ENCODE data around the gene BEST1.
A peak's percentile ranks its signal among the peaks of the same experiment; 100 is the strongest.

Gene BEST1

GRCh38 chr11:61969838-61970662 lies 19.9 kb downstream of the BEST1 start:
- no peaks in the 10 kb centered on the region for H3K27me3 ChIP-seq (ENCODE audit: control insufficient read depth in 2 of 2, insufficient read depth in 2 of 2, low read length in 2 of 2)
- H3K27ac ChIP-seq (ENCODE audit: low read depth in 2 of 2, low read length in 2 of 2) = peak overlapping the region; percentile 91 to 92
- no peaks in the 10 kb centered on the region for H3K9me3 ChIP-seq (ENCODE audit: control insufficient read depth in 2 of 2, low read length in 2 of 2)
- H3K4me1 ChIP-seq (ENCODE audit: control insufficient read depth in 2 of 2, insufficient read depth in 2 of 2, low read length in 2 of 2) = peaks cover 42 to 58% of the 10 kb centered on the region in 2 donors
- no peak overlapping the region for H3K4me3 ChIP-seq (ENCODE audit: low read length in 2 of 2)
- peak overlapping the region; percentile 19 to 41 for H3K9ac ChIP-seq (ENCODE audit: low read depth in 1 of 2, low read length in 2 of 2)
- H3K36me3 ChIP-seq (ENCODE audit: control insufficient read depth in 2 of 2, insufficient read depth in 2 of 2, low read length in 2 of 2) = peaks cover 5 to 15% of the 10 kb centered on the region in 2 donors

GRCh38 chr11:61971248-61972111 lies 21.3 kb downstream of the BEST1 start:
- peak overlapping the region in 1 of 2 donors; percentile 45 for H3K4me3 ChIP-seq (ENCODE audit: low read length in 2 of 2)
- peaks cover 0 to 3% of the 10 kb centered on the region in 2 donors for H3K36me3 ChIP-seq (ENCODE audit: control insufficient read depth in 2 of 2, insufficient read depth in 2 of 2, low read length in 2 of 2)
- peaks cover 52 to 66% of the 10 kb centered on the region in 2 donors for H3K4me1 ChIP-seq (ENCODE audit: control insufficient read depth in 2 of 2, insufficient read depth in 2 of 2, low read length in 2 of 2)
- H3K27me3 ChIP-seq (ENCODE audit: control insufficient read depth in 2 of 2, insufficient read depth in 2 of 2, low read length in 2 of 2) = no peaks in the 10 kb centered on the region
- H3K9ac ChIP-seq (ENCODE audit: low read depth in 1 of 2, low read length in 2 of 2) = peak overlapping the region; percentile 39 to 70
- H3K27ac ChIP-seq (ENCODE audit: low read depth in 2 of 2, low read length in 2 of 2) = peak overlapping the region; percentile 91 to 92
- no peaks in the 10 kb centered on the region for H3K9me3 ChIP-seq (ENCODE audit: control insufficient read depth in 2 of 2, low read length in 2 of 2)

DNA sequence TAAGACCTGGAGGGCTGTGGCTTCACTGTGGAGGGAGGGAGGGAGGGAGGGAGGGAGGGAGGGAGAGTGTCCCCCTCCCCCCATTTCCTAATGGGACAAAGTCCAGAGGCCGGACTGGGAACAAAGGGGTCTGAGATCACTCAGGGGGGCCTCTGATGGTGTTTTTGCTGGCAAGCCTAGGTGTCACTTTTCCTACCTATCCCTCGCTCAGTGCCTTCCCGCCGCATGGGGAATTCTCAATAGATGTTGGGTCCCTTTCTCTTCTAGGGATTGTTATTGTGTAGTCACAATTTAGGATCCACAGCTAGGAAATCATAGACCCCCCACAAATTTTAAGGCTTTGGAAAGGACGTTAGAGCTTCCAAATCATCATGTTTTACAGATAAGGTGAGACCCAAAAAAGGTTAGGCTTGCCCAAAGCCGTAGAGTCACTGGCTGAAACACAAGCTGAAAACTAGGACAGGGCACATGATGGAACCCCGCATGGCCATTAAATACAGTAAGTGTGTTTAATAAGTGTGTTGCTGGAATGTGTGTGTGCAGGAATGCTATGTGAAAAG lies 22.0 kb downstream of the BEST1 start:
- peak overlapping the region in 1 of 2 donors; percentile 65 for H3K9ac ChIP-seq (ENCODE audit: low read depth in 1 of 2, low read length in 2 of 2)
- peak overlapping the region; percentile 91 to 92 for H3K27ac ChIP-seq (ENCODE audit: low read depth in 2 of 2, low read length in 2 of 2)
- H3K27me3 ChIP-seq (ENCODE audit: control insufficient read depth in 2 of 2, insufficient read depth in 2 of 2, low read length in 2 of 2) = no peaks in the 10 kb centered on the region
- no peak overlapping the region for H3K4me3 ChIP-seq (ENCODE audit: low read length in 2 of 2)
- H3K4me1 ChIP-seq (ENCODE audit: control insufficient read depth in 2 of 2, insufficient read depth in 2 of 2, low read length in 2 of 2) = peaks cover 54 to 73% of the 10 kb centered on the region in 2 donors
- H3K36me3 ChIP-seq (ENCODE audit: control insufficient read depth in 2 of 2, insufficient read depth in 2 of 2, low read length in 2 of 2) = no peaks in the 10 kb centered on the region
- H3K9me3 ChIP-seq (ENCODE audit: control insufficient read depth in 2 of 2, low read length in 2 of 2) = no peaks in the 10 kb centered on the region

DNA sequence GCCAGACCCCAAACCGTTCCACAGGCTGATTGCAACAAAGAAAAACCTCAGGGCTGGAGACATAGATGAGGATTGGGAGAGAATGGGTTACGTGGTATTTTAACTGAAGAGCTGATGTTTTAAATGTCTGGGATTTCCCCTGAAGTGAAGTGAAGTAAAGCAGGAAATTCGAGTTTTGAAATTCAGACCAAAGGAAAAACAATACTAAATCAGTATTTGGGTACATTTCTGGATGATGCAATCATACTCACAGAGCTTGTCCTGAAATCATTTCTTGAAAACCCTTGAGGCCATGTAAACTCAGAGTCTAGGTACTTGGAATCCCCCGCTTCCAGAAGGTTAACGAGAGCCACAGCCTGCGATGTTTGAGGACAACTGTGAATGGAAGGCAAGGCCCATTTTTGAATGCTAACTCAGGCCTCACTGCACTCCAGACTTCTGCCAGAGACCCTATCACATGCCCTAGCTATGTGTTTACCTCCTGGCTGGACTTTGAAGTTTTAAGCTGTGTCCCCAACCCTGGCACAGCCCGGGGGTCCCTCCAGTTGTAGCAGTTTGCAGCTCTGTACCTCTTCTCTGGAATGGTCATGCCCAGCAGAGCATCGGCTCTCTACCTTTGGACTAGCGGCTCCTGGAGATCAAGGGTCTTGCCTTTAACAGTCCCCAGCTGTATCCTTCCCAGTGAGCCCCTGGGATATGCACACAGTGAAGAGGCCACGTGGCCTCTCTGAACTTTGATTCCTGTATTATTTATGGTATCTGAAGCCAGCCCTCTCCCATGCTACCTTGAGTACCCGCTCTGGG lies 22.7 kb downstream of the BEST1 start:
- Histone ChIP-seq H3K9me3 (ENCODE audit: control insufficient read depth in 2 of 2, low read length in 2 of 2) (no peaks in the 10 kb centered on the region), H3K4me3 (ENCODE audit: low read length in 2 of 2) (peak overlapping the region; percentile 8 to 21), H3K27me3 (ENCODE audit: control insufficient read depth in 2 of 2, insufficient read depth in 2 of 2, low read length in 2 of 2) (no peaks in the 10 kb centered on the region), H3K27ac (ENCODE audit: low read depth in 2 of 2, low read length in 2 of 2) (peak overlapping the region; percentile 91 to 92), H3K36me3 (ENCODE audit: control insufficient read depth in 2 of 2, insufficient read depth in 2 of 2, low read length in 2 of 2) (no peaks in the 10 kb centered on the region), H3K9ac (ENCODE audit: low read depth in 1 of 2, low read length in 2 of 2) (peak overlapping the region in 1 of 2 donors; percentile 65), H3K4me1 (ENCODE audit: control insufficient read depth in 2 of 2, insufficient read depth in 2 of 2, low read length in 2 of 2) (peaks cover 57 to 80% of the 10 kb centered on the region in 2 donors)

DNA sequence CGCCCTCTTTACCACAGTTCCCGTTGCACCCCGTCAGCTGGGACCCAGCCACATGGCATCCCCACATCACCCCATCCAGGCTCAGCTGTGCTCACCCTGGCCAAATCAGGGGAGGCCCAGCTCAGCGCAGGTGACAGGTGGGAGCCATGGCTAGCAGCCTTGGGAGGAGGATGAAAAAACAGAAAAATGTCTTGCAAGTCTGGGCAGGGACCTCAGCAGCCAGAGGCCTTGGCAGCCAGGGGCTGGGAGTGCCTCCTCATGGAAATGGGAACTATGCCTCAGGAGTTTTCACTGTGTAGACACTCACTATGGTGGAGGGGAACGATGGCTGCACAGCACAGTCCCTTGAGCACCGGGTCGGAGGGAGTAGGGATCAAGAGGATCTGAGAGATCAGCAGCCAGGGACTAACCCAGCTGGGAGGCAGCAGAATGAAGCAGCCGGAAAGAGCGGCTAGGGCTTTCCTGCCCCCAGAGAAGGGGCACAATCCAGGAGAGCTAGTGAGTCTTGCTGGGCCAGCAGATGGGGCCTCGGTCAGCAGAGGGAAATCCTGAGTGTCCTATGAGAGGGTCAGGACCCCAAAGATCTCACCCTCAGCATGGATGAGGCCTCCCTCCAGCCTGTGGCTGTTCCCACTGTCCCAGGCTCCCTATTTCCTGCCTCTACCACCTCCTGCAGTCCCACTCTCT lies 23.5 kb downstream of the BEST1 start:
- peak overlapping the region; percentile 91 to 92 for H3K27ac ChIP-seq (ENCODE audit: low read depth in 2 of 2, low read length in 2 of 2)
- H3K9ac ChIP-seq (ENCODE audit: low read depth in 1 of 2, low read length in 2 of 2) = peak overlapping the region in 1 of 2 donors; percentile 51
- no peaks in the 10 kb centered on the region for H3K9me3 ChIP-seq (ENCODE audit: control insufficient read depth in 2 of 2, low read length in 2 of 2)
- no peaks in the 10 kb centered on the region for H3K27me3 ChIP-seq (ENCODE audit: control insufficient read depth in 2 of 2, insufficient read depth in 2 of 2, low read length in 2 of 2)
- peak overlapping the region in 1 of 2 donors; percentile 6 for H3K4me3 ChIP-seq (ENCODE audit: low read length in 2 of 2)
- no peaks in the 10 kb centered on the region for H3K36me3 ChIP-seq (ENCODE audit: control insufficient read depth in 2 of 2, insufficient read depth in 2 of 2, low read length in 2 of 2)
- H3K4me1 ChIP-seq (ENCODE audit: control insufficient read depth in 2 of 2, insufficient read depth in 2 of 2, low read length in 2 of 2) = peaks cover 54 to 83% of the 10 kb centered on the region in 2 donors

- Histone ChIP-seq H3K36me3 (ENCODE audit: control insufficient read depth in 2 of 2, insufficient read depth in 2 of 2, low read length in 2 of 2) (no peaks in the 10 kb centered on the region), H3K27me3 (ENCODE audit: control insufficient read depth in 2 of 2, insufficient read depth in 2 of 2, low read length in 2 of 2) (no peaks in the 10 kb centered on the region), H3K4me1 (ENCODE audit: control insufficient read depth in 2 of 2, insufficient read depth in 2 of 2, low read length in 2 of 2) (peaks cover 50 to 81% of the 10 kb centered on the region in 2 donors), H3K27ac (ENCODE audit: low read depth in 2 of 2, low read length in 2 of 2) (peak overlapping the region; percentile 45 to 50), H3K9ac (ENCODE audit: low read depth in 1 of 2, low read length in 2 of 2) (peak overlapping the region in 1 of 2 donors; percentile 50), H3K4me3 (ENCODE audit: low read length in 2 of 2) (peak overlapping the region in 1 of 2 donors; percentile 8), H3K9me3 (ENCODE audit: control insufficient read depth in 2 of 2, low read length in 2 of 2) (no peaks in the 10 kb centered on the region)
Observed at GRCh38 chr11:61974766-61975631, 24.8 kb downstream of the BEST1 start.

DNA sequence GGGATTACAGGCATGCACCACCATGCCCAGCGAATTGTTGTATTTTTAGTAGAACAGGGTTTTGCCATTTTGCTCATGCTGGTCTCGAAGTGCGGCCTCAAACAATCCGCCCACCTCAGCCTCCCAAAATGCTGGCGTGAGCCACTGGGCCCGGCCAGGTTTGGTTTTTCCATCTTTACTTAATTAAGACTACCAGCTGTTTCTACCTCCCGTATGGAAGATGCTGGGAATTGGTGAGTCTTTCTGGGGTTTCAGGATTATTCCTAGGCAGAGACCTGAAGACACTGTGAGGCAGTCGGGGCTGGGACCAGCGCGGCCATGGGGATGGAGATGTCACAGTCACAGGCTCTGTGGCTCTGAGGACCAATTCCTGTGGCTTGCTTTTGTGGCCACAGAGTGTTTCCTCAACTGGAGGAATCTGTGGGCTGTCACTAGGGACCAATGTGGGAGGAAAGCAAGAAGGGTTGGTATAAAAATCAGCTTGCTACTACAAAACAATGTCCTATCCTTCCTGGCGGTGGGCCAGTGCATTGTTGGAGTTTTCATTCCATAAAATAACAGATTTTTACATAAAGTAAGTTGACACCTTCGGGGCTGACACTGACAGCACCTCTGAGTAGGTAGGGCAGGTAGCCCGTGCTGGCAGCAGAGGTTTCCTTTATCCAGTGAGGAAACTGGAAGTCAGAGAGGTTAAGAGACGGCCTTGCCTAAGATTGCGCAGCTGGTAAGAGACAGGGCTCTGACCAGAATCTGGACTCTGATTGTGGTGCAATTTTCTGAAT lies 25.7 kb downstream of the BEST1 start:
- H3K27ac ChIP-seq (ENCODE audit: low read depth in 2 of 2, low read length in 2 of 2) = peak overlapping the region; percentile 45 to 50
- no peaks in the 10 kb centered on the region for H3K9me3 ChIP-seq (ENCODE audit: control insufficient read depth in 2 of 2, low read length in 2 of 2)
- peaks cover 49 to 75% of the 10 kb centered on the region in 2 donors for H3K4me1 ChIP-seq (ENCODE audit: control insufficient read depth in 2 of 2, insufficient read depth in 2 of 2, low read length in 2 of 2)
- H3K4me3 ChIP-seq (ENCODE audit: low read length in 2 of 2) = peak overlapping the region in 1 of 2 donors; percentile 8
- peak overlapping the region in 1 of 2 donors; percentile 50 for H3K9ac ChIP-seq (ENCODE audit: low read depth in 1 of 2, low read length in 2 of 2)
- no peaks in the 10 kb centered on the region for H3K27me3 ChIP-seq (ENCODE audit: control insufficient read depth in 2 of 2, insufficient read depth in 2 of 2, low read length in 2 of 2)
- no peaks in the 10 kb centered on the region for H3K36me3 ChIP-seq (ENCODE audit: control insufficient read depth in 2 of 2, insufficient read depth in 2 of 2, low read length in 2 of 2)

DNA sequence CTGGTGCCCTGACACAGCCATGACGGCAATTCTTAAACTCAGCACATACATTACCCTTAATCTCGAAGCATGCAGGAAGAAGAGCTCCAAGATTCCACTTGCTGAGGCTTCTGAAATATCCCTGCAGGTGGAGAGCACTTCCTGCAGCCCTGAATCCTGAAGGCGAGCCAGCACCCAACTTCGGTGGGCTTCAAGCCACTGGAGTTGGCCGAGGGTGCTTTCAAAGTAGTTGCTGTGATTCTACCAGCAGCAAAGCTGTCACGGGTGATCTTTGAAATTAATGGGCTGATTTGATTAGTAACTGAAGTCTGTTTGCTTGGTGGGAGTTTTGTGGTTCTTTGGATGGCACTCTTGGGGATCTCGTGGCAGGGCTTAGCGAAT lies 26.3 kb downstream of the BEST1 start:
- no peaks in the 10 kb centered on the region for H3K27me3 ChIP-seq (ENCODE audit: control insufficient read depth in 2 of 2, insufficient read depth in 2 of 2, low read length in 2 of 2)
- no peaks in the 10 kb centered on the region for H3K36me3 ChIP-seq (ENCODE audit: control insufficient read depth in 2 of 2, insufficient read depth in 2 of 2, low read length in 2 of 2)
- H3K4me3 ChIP-seq (ENCODE audit: low read length in 2 of 2) = no peak overlapping the region
- peak overlapping the region in 1 of 2 donors; percentile 50 for H3K9ac ChIP-seq (ENCODE audit: low read depth in 1 of 2, low read length in 2 of 2)
- H3K4me1 ChIP-seq (ENCODE audit: control insufficient read depth in 2 of 2, insufficient read depth in 2 of 2, low read length in 2 of 2) = peaks cover 44 to 72% of the 10 kb centered on the region in 2 donors
- peak overlapping the region in 1 of 2 donors; percentile 50 for H3K27ac ChIP-seq (ENCODE audit: low read depth in 2 of 2, low read length in 2 of 2)
- H3K9me3 ChIP-seq (ENCODE audit: control insufficient read depth in 2 of 2, low read length in 2 of 2) = no peaks in the 10 kb centered on the region

Data from mucosa of rectum (tissue), 2 donors.